Esophagus squamous epithelium (tissue), 5 donors: ENCODE data around the gene PM20D1. TPM values are rescaled to one million over a fixed set of nuclear protein-coding genes. Genes with fewer than 3 reads are reported as not detected.

ENCODE experiments used
- DNase-seq: peaks from one replicate; lab custom pipeline; 2025; lab: John Stamatoyannopoulos, UW
- H3K27ac ChIP-seq, 4 donors: fragments of 200-600 bp; sonication (generic); one replicate each; pipeline ENCODE4 v1.5.1; 2016 to 2019; ENCODE audit warnings: mild to moderate bottlenecking in 1 of 4
- H3K27me3 ChIP-seq, 4 donors: fragments of 200-600 bp; sonication (generic); 1 replicate in 3 of 4; 2 replicates in 1 of 4; pipeline versions ENCODE4 v1.5.1 to v1.6.0; 2017 to 2021; ENCODE audit warnings: antibody characterized with exemption in 1 of 4
- H3K36me3 ChIP-seq, 3 donors: fragments of 200-600 bp; sonication (generic); one replicate each; pipeline ENCODE4 v1.5.1; 2016 to 2019
- H3K4me1 ChIP-seq, 3 donors: fragments of 200-600 bp; sonication (generic); one replicate each; pipeline ENCODE4 v1.5.1; 2017 to 2019
- H3K4me3 ChIP-seq, 4 donors: fragments of 200-600 bp; sonication (generic); 1 replicate in 3 of 4; 2 replicates in 1 of 4; pipeline ENCODE4 v1.5.1; 2016 to 2019; ENCODE audit warnings: mild to moderate bottlenecking in 2 of 4, moderate library complexity in 1 of 4
- H3K9me3 ChIP-seq, 3 donors: fragments of 200-600 bp; sonication (generic); one replicate each; pipeline ENCODE4 v1.5.1; 2016 to 2019
- POLR2A ChIP-seq, 4 donors: fragments of 450-650 bp; IDR thresholded peaks; one replicate each; pipeline ENCODE4 v1.6.1; 2017; ENCODE audit warnings: antibody characterized with exemption in 4 of 4, mild to moderate bottlenecking in 4 of 4, moderate library complexity in 3 of 4
- WGBS, 2 donors: methylation state at CpG; one replicate each; pipeline ENCODE4 v1.1.5; 2018; 5-methylcytosine and 5-hydroxymethylcytosine counted together
- intact Hi-C: fragments of 100-400 bp; cut with DNase I; formaldehyde crosslinking; loops from one replicate; pipeline ENCODE4 v1.15.0; 2022
- total RNA-seq, 4 donors: library from RNA; depleted of rRNA; stranded (reverse); fragments of >200 nt; gene quantifications; one replicate each; pipeline ENCODE4 v1.1.0, GENCODE V29; 2016
- TF ChIP-seq, protein P1 (sequence below), 6 experiments: fragments of 450-650 bp in 4 of 6; fragments of 200-600 bp in 2 of 6; sonication (generic) in 2 of 6; IDR thresholded peaks; one replicate each; pipeline ENCODE4 v1.5.1; 2016 to 2019; ENCODE audit warnings: antibody characterized with exemption in 6 of 6, mild to moderate bottlenecking in 4 of 6, moderate library complexity in 4 of 6
- donor health status: DM: yes; HTN: yes; CAD: no.

PM20D1 gene
- total RNA-seq, 4 donors from 2014 or later: 0.57 TPM; not detected in 3

DNA sequence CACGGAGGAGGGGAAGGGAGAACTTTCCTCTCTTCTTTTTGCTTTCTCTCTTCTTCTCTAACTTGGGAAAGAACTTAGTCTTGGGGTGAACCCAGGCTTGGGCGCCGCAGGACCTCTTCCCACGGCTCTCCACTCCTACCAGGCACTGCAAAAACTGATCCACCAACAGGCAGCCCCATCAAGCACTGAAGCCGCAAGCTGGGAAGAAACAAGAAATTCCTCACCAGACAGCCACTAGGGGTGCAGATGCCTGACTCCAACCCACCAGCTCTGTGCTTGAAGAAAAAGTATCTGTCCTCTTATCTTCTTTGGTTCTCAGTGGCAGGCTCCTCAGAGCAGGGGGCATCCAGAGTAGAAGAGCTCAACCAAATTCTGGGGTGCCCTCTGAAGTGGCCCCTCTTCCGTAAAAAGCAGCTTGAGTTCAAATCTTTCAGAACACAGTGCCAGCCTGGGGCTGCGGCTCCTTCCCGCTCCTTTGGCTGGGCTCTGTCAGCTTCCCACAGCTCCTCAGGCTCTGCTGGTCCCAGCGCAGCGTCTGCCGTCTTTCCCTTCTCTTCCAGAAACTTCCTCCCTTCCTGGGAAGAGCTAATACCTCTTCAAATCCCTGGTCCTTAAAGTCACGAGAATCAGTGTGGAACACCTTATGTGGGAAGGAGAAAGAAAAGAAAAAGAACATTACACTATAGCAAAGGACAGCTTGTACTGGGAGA is 39.3 kb downstream of the PM20D1 start:
- DNase-seq: no peak
- WGBS, 2 donors: 93 to 94% methylated on average over 11 to 12 of the region's 12 CpGs
- TF ChIP-seq, protein P1, sequence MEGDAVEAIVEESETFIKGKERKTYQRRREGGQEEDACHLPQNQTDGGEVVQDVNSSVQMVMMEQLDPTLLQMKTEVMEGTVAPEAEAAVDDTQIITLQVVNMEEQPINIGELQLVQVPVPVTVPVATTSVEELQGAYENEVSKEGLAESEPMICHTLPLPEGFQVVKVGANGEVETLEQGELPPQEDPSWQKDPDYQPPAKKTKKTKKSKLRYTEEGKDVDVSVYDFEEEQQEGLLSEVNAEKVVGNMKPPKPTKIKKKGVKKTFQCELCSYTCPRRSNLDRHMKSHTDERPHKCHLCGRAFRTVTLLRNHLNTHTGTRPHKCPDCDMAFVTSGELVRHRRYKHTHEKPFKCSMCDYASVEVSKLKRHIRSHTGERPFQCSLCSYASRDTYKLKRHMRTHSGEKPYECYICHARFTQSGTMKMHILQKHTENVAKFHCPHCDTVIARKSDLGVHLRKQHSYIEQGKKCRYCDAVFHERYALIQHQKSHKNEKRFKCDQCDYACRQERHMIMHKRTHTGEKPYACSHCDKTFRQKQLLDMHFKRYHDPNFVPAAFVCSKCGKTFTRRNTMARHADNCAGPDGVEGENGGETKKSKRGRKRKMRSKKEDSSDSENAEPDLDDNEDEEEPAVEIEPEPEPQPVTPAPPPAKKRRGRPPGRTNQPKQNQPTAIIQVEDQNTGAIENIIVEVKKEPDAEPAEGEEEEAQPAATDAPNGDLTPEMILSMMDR (IDR thresholded peaks at IDR 0.05): no peak
- TF ChIP-seq POLR2A (IDR thresholded peaks at IDR 0.05): no peak
- intact Hi-C loops: no loop called here
- Histone ChIP-seq H3K4me1 (peaks cover 3 to 66% (median 28%) of the 10 kb centered on the region in 3 donors), H3K27ac (no peak overlapping the region), H3K9me3 (no peaks in the 10 kb centered on the region), H3K36me3 (peaks cover 0 to 18% (median 0%) of the 10 kb centered on the region in 3 donors), H3K27me3 (no peaks in the 10 kb centered on the region), H3K4me3 (no peak overlapping the region)

DNA sequence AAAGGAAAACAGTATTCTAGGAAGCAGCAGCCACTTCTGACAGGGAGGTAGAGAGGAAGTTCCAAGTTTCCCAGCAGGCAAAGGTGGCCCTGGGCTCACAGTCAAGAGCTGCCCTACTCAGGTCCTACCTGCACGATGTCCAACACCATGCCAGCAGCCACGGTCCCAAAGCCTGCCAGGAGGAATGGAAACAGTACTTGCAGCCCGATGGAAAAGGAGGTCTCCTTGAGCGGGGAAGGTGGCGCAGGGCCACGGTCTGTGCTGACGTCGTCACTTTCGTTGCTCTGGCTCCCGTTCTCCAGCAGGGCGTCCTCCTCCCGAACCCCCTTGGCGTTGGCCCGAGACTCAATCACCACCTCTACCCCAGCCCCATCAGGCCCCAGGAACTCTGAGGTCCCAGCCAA is 40.0 kb downstream of the PM20D1 start:
- Histone ChIP-seq H3K4me3 (peak overlapping the region in 1 of 4 donors; percentile 20), H3K4me1 (peaks cover 4 to 72% (median 35%) of the 10 kb centered on the region in 3 donors), H3K27ac (no peak overlapping the region), H3K27me3 (no peaks in the 10 kb centered on the region), H3K36me3 (peaks cover 0 to 18% (median 0%) of the 10 kb centered on the region in 3 donors), H3K9me3 (no peaks in the 10 kb centered on the region)
- intact Hi-C loops: no loop called here
- no peak for DNase-seq
- no peak for TF ChIP-seq POLR2A (IDR thresholded peaks at IDR 0.05)
- TF ChIP-seq, protein P1 (IDR thresholded peaks at IDR 0.05): no peak
- WGBS, 2 donors: 85 to 87% methylated on average over 7 of the region's 14 CpGs

DNA sequence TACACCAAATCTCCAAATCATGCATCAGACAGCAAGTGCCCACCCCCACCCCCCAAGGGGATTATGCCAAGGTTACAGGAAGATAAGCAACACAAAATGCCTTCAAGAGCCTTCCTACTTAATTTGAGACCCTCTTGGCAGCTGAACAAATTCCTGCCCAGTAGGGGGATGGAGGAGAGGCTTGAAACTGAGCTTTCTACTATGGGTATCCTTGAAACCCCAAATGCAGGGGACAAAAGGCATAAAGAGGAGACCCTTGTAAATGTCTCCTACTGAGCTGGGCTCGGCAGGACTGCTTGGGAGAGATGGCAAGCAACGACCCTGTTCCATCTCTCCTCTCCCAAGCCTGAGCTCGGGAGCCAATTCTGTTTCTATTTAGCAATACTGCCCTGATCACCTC is 40.5 kb downstream of the PM20D1 start:
- peaks cover 4 to 75% (median 35%) of the 10 kb centered on the region in 3 donors for H3K4me1 ChIP-seq
- no peak overlapping the region for H3K27ac ChIP-seq
- peaks cover 0 to 18% (median 0%) of the 10 kb centered on the region in 3 donors for H3K36me3 ChIP-seq
- intact Hi-C loops: no loop called here
- 78 to 96% methylated on average over 3 of the region's 3 CpGs for WGBS, 2 donors
- no peak for DNase-seq
- peak overlapping the region in 1 of 4 donors; percentile 20 for H3K4me3 ChIP-seq
- H3K27me3 ChIP-seq: no peaks in the 10 kb centered on the region
- TF ChIP-seq POLR2A (IDR thresholded peaks at IDR 0.05): no peak
- TF ChIP-seq, protein P1 (IDR thresholded peaks at IDR 0.05): no peak
- no peaks in the 10 kb centered on the region for H3K9me3 ChIP-seq

DNA sequence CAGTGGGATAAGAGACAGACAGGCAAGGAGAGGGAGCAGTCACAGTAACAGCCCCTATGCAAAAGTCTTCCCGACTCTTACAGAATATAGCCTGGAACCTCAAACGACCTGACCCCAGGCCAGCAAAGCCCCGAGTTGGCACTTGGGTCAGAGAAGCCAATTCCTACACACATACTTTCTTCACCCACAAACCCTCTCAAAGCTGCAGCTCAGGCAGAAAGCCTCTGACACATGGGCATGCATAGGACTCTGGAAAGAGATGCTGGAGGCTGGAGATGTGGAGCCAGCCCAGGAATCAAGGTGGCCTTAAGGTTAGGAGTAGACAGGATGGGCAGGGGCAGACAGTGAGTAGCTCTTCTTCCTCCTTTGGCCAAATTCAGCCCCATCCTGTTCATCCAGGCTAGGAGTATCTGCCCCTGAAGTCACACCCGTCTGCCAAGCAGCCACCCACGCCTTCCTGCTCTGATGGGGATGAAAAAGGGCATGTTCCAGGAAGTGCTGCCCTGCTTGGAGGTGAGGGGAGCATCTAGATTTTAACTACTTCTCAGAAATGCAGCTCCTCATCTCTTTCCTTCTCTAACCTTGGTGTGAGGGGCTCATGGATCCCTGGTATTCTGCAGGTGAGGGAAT is 44.7 kb downstream of the PM20D1 start:
- 21 to 44% methylated on average over 2 to 4 of the region's 5 CpGs for WGBS, 2 donors
- Histone ChIP-seq H3K9me3 (no peaks in the 10 kb centered on the region), H3K27ac (no peak overlapping the region), H3K36me3 (peaks cover 0 to 19% (median 0%) of the 10 kb centered on the region in 3 donors), H3K4me3 (no peak overlapping the region), H3K4me1 (peaks cover 4 to 46% (median 24%) of the 10 kb centered on the region in 3 donors), H3K27me3 (no peaks in the 10 kb centered on the region)
- intact Hi-C loops: no loop called here
- DNase-seq: no peak
- no peak for TF ChIP-seq POLR2A (IDR thresholded peaks at IDR 0.05)
- TF ChIP-seq, protein P1 (IDR thresholded peaks at IDR 0.05): no peak

DNA sequence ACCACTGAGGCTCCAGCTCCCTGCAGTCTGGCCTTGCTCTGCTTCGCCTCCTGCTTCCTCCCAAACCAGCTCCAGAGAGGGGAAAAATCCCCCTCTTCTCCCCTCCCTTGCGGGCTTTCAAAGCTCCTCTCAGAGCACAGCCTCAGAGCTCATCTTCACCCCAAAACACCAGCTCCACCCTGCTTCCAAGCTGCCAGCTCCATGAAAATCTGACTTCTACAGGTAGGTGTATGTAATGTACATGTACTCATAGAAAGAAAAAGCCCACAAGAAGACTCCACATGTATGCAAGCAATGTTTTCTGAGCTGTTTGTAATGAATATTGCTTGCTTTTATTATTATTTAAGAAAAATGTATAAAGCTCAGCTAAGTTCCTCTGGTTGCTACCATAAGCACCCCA is 45.3 kb downstream of the PM20D1 start:
- Histone ChIP-seq H3K9me3 (no peaks in the 10 kb centered on the region), H3K27me3 (no peaks in the 10 kb centered on the region), H3K4me1 (peaks cover 4 to 40% (median 18%) of the 10 kb centered on the region in 3 donors), H3K4me3 (no peak overlapping the region), H3K27ac (no peak overlapping the region), H3K36me3 (peaks cover 0 to 19% (median 2%) of the 10 kb centered on the region in 3 donors)
- DNase-seq: no peak
- WGBS, 2 donors: 71 to 79% methylated on average over 2 of the region's 2 CpGs
- intact Hi-C loops: no loop called here
- TF ChIP-seq POLR2A (IDR thresholded peaks at IDR 0.05): no peak
- TF ChIP-seq, protein P1 (IDR thresholded peaks at IDR 0.05): no peak
